Neuronal stem cell (in vitro differentiated cells): ENCODE data around the gene EN1.

ENCODE experiments used
- DNase-seq: peaks from one replicate; pipeline ENCODE4 v3.0.0-alpha.2; 2013; ENCODE audit warnings: low spot score
- H2AFZ ChIP-seq: one replicate; pipeline ENCODE4 v1.6.1; 2013; ENCODE audit warnings: mild to moderate bottlenecking, low read length, inconsistent platforms
- H2AK5ac ChIP-seq: 2 replicates; pipeline ENCODE4 v1.6.1; 2013; ENCODE audit warnings: low read depth, mild to moderate bottlenecking, inconsistent platforms, low read length, moderate library complexity, mixed read lengths
- H2BK120ac ChIP-seq: 2 replicates; pipeline ENCODE4 v1.6.1; 2013; ENCODE audit warnings: low read depth, mild to moderate bottlenecking, inconsistent platforms, low read length, moderate library complexity, mixed read lengths
- H2BK12ac ChIP-seq: one replicate; pipeline ENCODE4 v1.6.1; 2013; ENCODE audit warnings: low read length, inconsistent platforms
- H2BK15ac ChIP-seq: 2 replicates; pipeline ENCODE4 v1.6.1; 2013; ENCODE audit warnings: mild to moderate bottlenecking, low read length, inconsistent platforms, mixed read lengths
- H2BK5ac ChIP-seq: one replicate; pipeline ENCODE4 v1.6.1; 2013; ENCODE audit warnings: inconsistent platforms, mild to moderate bottlenecking, low read length, moderate library complexity
- H3K14ac ChIP-seq: one replicate; pipeline ENCODE4 v1.6.1; 2013; ENCODE audit warnings: low read length, inconsistent platforms
- H3K18ac ChIP-seq: 2 replicates; pipeline ENCODE4 v1.6.1; 2013; ENCODE audit warnings: low read length, inconsistent platforms
- H3K23ac ChIP-seq: 2 replicates; pipeline ENCODE4 v1.6.1; 2013; ENCODE audit warnings: low read depth, mild to moderate bottlenecking, mixed read lengths, low read length, inconsistent platforms; ENCODE audit not compliant: poor library complexity
- H3K27ac ChIP-seq: replicated peaks from 3 replicates; pipeline ENCODE4 v1.5.1; 2013; ENCODE audit warnings: low read length, inconsistent platforms
- H3K27me3 ChIP-seq, 3 experiments: 2 replicates each; pipeline ENCODE4 v1.6.1; 2013; ENCODE audit warnings: low read length in 3 of 3, mild to moderate bottlenecking in 2 of 3, inconsistent platforms in 1 of 3, low read depth in 1 of 3, mixed read lengths in 1 of 3, moderate library complexity in 1 of 3; ENCODE audit not compliant: control insufficient read depth in 3 of 3, insufficient read depth in 3 of 3
- H3K36me3 ChIP-seq, 2 donors: replicated peaks in 1 of 2; 2 replicates each; pipeline ENCODE4 v1.6.1; 2013; ENCODE audit warnings: low read length in 2 of 2; ENCODE audit not compliant: control insufficient read depth in 2 of 2, insufficient read depth in 2 of 2
- H3K4ac ChIP-seq: 2 replicates; pipeline ENCODE4 v1.6.1; 2013; ENCODE audit warnings: inconsistent platforms, mild to moderate bottlenecking, low read length, moderate library complexity
- H3K4me1 ChIP-seq, 2 donors: 1 replicate in 1 of 2; 2 replicates in 1 of 2; pipeline ENCODE4 v1.6.1; 2013; ENCODE audit warnings: low read length in 2 of 2, low read depth in 1 of 2; ENCODE audit not compliant: control insufficient read depth in 2 of 2, insufficient read depth in 1 of 2
- H3K4me2 ChIP-seq: one replicate; pipeline ENCODE4 v1.6.1; 2013; ENCODE audit warnings: mild to moderate bottlenecking, low read length, inconsistent platforms; ENCODE audit not compliant: insufficient read depth, poor library complexity, severe bottlenecking
- H3K4me3 ChIP-seq, 2 donors: 2 replicates each; pipeline ENCODE4 v1.5.1; 2013; ENCODE audit warnings: low read length in 2 of 2, mild to moderate bottlenecking in 2 of 2, inconsistent platforms in 1 of 2, moderate library complexity in 1 of 2
- H3K79me1 ChIP-seq: one replicate; pipeline ENCODE4 v1.6.1; 2013; ENCODE audit warnings: low read depth, mild to moderate bottlenecking, inconsistent platforms, low read length, moderate library complexity
- H3K9ac ChIP-seq: one replicate; pipeline ENCODE4 v1.6.1; 2013; ENCODE audit warnings: mild to moderate bottlenecking, low read depth, low read length, inconsistent platforms; ENCODE audit not compliant: poor library complexity
- H3K9me3 ChIP-seq, 2 donors: replicated peaks in 1 of 2; 2 replicates each; pipeline versions ENCODE3 to v1.6.1; 2013; ENCODE audit warnings: low read length in 2 of 2, mild to moderate bottlenecking in 2 of 2, inconsistent platforms in 1 of 2, low read depth in 1 of 2, mixed read lengths in 1 of 2, moderate library complexity in 1 of 2; ENCODE audit not compliant: control insufficient read depth in 2 of 2, insufficient read depth in 1 of 2
- H4K8ac ChIP-seq: one replicate; pipeline ENCODE4 v1.6.1; 2013; ENCODE audit warnings: low read depth, mild to moderate bottlenecking, inconsistent platforms, low read length, moderate library complexity
- H4K91ac ChIP-seq: one replicate; pipeline ENCODE4 v1.6.1; 2013; ENCODE audit warnings: low read length, low read depth, mild to moderate bottlenecking, inconsistent platforms; ENCODE audit not compliant: poor library complexity
- WGBS, 2 donors: extraction: QIAGEN DNeasy Blood & Tissue Kit; methylation state at CpG; one replicate each; pipeline ENCODE4 v1.1.7; 2013; ENCODE audit warnings: missing lambda C conversion rate in 2 of 2, mixed read lengths in 1 of 2; ENCODE audit not compliant: insufficient read length in 2 of 2, insufficient replicate concordance in 1 of 2; ENCODE audit errors: extremely low coverage in 2 of 2; 5-methylcytosine and 5-hydroxymethylcytosine counted together

The EN1 gene

DNA sequence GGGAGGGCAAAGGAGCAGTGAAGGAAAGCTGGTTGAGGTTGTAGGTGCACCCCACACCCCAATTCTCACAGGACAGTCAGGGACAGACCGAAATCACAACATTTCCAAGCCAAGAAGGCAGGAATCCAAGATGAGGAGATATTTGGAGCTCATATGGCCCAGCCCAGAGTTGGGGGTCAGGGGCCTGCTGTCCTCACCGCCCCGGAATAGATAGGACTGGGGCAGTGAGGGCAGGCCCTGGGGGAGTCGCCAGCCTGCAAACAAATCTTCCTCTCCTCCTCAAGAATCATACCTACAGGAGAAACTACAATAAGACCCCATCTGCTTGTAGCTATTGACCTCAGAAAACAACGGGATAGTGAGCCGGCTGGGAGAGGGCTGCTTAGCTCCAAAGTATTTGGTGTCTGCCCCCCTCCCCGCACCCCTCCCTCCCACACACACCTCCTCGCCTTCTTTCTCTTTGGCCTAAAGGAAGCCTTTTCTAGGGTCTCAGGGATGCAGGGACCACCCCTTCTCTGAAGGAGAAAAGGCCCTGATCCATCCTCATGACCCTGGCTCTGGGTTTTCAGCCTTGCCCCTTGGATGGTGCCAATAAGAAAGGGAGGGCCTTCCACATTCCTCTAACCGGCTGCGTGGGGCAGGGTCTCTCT, 3.8 kb downstream of the EN1 start:
- H3K18ac ChIP-seq: peak overlapping the region; percentile 51

DNA sequence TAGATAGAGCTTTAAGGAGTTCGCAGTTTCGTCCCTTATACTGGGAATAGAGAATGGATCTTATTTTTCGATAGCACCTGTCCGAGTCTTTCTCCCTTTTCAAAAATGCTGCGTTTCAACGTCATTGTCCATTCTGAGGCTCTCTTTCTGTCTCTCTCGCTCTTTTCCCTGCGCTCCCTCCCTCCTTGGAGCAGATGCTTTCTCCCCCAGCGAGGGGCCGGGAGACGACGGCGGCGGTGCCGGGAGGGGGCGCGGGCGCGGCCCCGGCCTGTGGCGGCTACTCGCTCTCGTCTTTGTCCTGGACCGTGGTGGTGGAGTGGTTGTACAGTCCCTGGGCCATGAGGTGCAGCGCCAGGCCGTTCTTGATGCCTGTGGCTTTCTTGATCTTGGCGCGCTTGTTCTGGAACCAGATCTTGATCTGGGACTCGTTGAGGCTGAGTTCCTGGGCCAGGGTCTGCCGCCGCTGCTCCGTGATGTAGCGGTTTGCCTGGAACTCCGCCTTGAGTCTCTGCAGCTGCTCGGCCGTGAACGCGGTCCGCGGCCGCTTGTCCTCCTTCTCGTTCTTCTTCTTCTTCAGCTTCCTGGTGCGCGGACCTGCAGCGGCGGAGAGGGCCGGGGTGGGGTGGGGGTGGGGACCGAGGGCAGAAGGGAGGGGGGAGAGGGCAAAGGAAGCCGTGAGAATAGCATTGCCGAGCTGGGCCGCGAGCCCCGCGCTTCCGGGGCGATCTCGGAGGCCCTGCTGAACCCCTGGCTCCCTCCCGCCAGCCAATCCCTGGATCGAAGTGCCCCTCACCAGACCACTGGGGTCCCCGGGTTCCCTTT, 4.6 kb downstream of the EN1 start:
- Histone ChIP-seq H2BK15ac (no peak overlapping the region), H2AFZ (peak overlapping the region; percentile 82), H3K9ac (peak overlapping the region; percentile 3), H2BK12ac (no peak overlapping the region), H3K18ac (peak overlapping the region; percentile 51), H3K14ac (no peak overlapping the region), H4K91ac (no peak overlapping the region), H3K27me3 (peaks cover 67 to 99% (median 95%) of the 10 kb centered on the region in 3 experiments), H3K4me1 (peaks cover 0 to 3% of the 10 kb centered on the region in 2 donors), H3K27ac (no peak overlapping the region), H3K36me3 (no peaks in the 10 kb centered on the region), H2AK5ac (peak overlapping the region; percentile 74), H3K4me2 (peak overlapping the region; percentile 43), H4K8ac (no peak overlapping the region), H2BK5ac (no peak overlapping the region), H3K79me1 (no peaks in the 10 kb centered on the region), H3K9me3 (peaks cover 3 to 9% of the 10 kb centered on the region in 2 donors), H2BK120ac (peak overlapping the region; percentile 62), H3K23ac (peak overlapping the region; percentile 78), H3K4ac (no peak overlapping the region), H3K4me3 (no peak overlapping the region)
- WGBS, 2 donors: no CpG with 5 or more reads among the region's 60 CpGs
- peak; percentile 61 for DNase-seq

More for the DNA sequence above, 3.8 kb downstream of the EN1 start:
- Histone ChIP-seq H3K4ac (no peak overlapping the region), H2BK15ac (no peak overlapping the region), H2BK12ac (no peak overlapping the region), H4K8ac (no peak overlapping the region), H3K4me2 (no peak overlapping the region), H3K4me3 (no peak overlapping the region), H4K91ac (no peak overlapping the region), H3K79me1 (no peaks in the 10 kb centered on the region), H3K27me3 (peaks cover 71 to 99% (median 95%) of the 10 kb centered on the region in 3 experiments), H2AFZ (no peak overlapping the region), H3K14ac (no peak overlapping the region), H3K9ac (peak overlapping the region; percentile 3), H3K23ac (no peak overlapping the region), H2BK120ac (no peak overlapping the region), H3K27ac (no peak overlapping the region), H2AK5ac (no peak overlapping the region), H2BK5ac (no peak overlapping the region), H3K9me3 (peaks cover 1 to 9% of the 10 kb centered on the region in 2 donors), H3K36me3 (no peaks in the 10 kb centered on the region), H3K4me1 (peaks cover 0 to 3% of the 10 kb centered on the region in 2 donors)
- WGBS, 2 donors: no CpG with 5 or more reads among the region's 10 CpGs
- peak; percentile 14 for DNase-seq

- Histone ChIP-seq H2BK5ac (no peak overlapping the region), H3K14ac (no peak overlapping the region), H3K27ac (no peak overlapping the region), H3K4me3 (no peak overlapping the region), H4K91ac (no peak overlapping the region), H2BK120ac (no peak overlapping the region), H3K4me2 (no peak overlapping the region), H3K4ac (no peak overlapping the region), H3K27me3 (peaks cover 74 to 99% (median 96%) of the 10 kb centered on the region in 3 experiments), H2BK12ac (no peak overlapping the region), H2AFZ (peak overlapping the region; percentile 18), H4K8ac (no peak overlapping the region), H2AK5ac (no peak overlapping the region), H3K23ac (peak overlapping the region; percentile 19), H3K79me1 (no peaks in the 10 kb centered on the region), H3K18ac (peak overlapping the region; percentile 76), H3K9ac (no peak overlapping the region), H3K9me3 (peaks cover 3 to 9% of the 10 kb centered on the region in 2 donors), H2BK15ac (peak overlapping the region; percentile 51), H3K4me1 (peaks cover 0 to 3% of the 10 kb centered on the region in 2 donors), H3K36me3 (no peaks in the 10 kb centered on the region)
- DNase-seq: peak; percentile 43
- no CpG with 5 or more reads among the region's 47 CpGs for WGBS, 2 donors
These were observed 5.5 kb downstream of the EN1 start for GRCh38 chr2:118841828-118842461.

DNA sequence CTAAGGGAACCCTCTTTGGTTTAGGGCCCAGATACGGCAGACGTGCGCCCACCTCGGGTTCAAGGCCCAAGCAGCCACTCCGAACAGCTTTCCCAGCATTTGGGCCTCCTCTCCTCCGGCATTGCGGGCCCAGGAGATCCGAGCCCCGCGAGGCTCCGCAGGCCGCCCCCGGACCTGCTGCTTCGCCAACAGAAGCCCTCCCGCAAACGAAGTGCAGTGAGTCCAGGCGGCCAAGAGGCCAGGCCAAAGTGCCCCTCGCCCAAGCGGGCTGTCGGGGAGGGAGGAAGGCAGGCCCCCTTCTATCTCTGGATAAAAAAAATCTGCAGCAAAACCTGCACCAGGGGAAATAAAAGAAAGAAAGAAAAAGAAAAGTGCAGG, 6.0 kb downstream of the EN1 start:
- Histone ChIP-seq H3K14ac (no peak overlapping the region), H3K9ac (no peak overlapping the region), H3K4me3 (no peak overlapping the region), H3K18ac (peak overlapping the region; percentile 74), H3K36me3 (no peaks in the 10 kb centered on the region), H3K27ac (no peak overlapping the region), H3K23ac (no peak overlapping the region), H3K4ac (no peak overlapping the region), H2BK12ac (no peak overlapping the region), H3K79me1 (no peaks in the 10 kb centered on the region), H2BK15ac (peak overlapping the region; percentile 51), H3K4me2 (no peak overlapping the region), H2BK5ac (no peak overlapping the region), H3K9me3 (peaks cover 3 to 9% of the 10 kb centered on the region in 2 donors), H3K27me3 (peaks cover 77 to 99% (median 98%) of the 10 kb centered on the region in 3 experiments), H2AK5ac (no peak overlapping the region), H2BK120ac (no peak overlapping the region), H2AFZ (no peak overlapping the region), H3K4me1 (peaks cover 0 to 3% of the 10 kb centered on the region in 2 donors), H4K91ac (no peak overlapping the region), H4K8ac (no peak overlapping the region)
- WGBS, 2 donors: no CpG with 5 or more reads among the region's 20 CpGs
- peak; percentile 30 for DNase-seq
